H1 (cell line): Measurements from ENCODE around the gene BRD4. TPM values are rescaled to one million over a fixed set of nuclear protein-coding genes. Genes with fewer than 3 reads are reported as not detected.

Source experiments
- CHD7 ChIP-seq: fragments of 300-600 bp; sonication (generic); IDR thresholded peaks from 2 replicates; pipeline ENCODE4 v1.7.1; 2012; ENCODE audit warnings: low read length, moderate library complexity, mild to moderate bottlenecking, inconsistent platforms; ENCODE audit not compliant: insufficient replicate concordance
- EGR1 ChIP-seq: IDR thresholded peaks from 2 replicates; pipeline ENCODE4 v1.6.1; 2011; ENCODE audit warnings: low read depth, low read length, borderline replicate concordance
- GABPA ChIP-seq: IDR thresholded peaks from 2 replicates; pipeline ENCODE4 v1.6.1; 2011; ENCODE audit warnings: mild to moderate bottlenecking, low read length, moderate library complexity, borderline replicate concordance; ENCODE audit not compliant: insufficient read depth
- RFX5 ChIP-seq: IDR thresholded peaks from 2 replicates; pipeline ENCODE4 v1.6.1; 2011; ENCODE audit warnings: low read depth, low read length, improper control_type of control experiment, borderline replicate concordance
- polyA plus RNA-seq, 7 experiments: library from polyadenylated mRNA; depleted of rRNA in 3 of 7; stranded (reverse) in 5 of 7; unstranded in 2 of 7; fragments of >200 nt in 5 of 7; fragments of 200-250 nt in 2 of 7; gene quantifications; 1 replicate in 5 of 7; 2 replicates in 1 of 7; 4 replicates in 1 of 7; pipeline versions ENCODE4 v1.2.1 to v1.2.3, GENCODE V29; 2011 to 2013; ENCODE audit warnings: missing spikeins in 2 of 7, mixed read lengths in 2 of 7
- total RNA-seq: library from RNA; stranded (reverse); fragmentation: NEBNext Ultra II Directional; extraction: Animal tissue kit (Norgen Biotek cat#: 25700); gene quantifications from 2 replicates; pipeline ENCODE4 v1.2.1, GENCODE V29; 2021
- TF ChIP-seq, protein P1 (sequence below): IDR thresholded peaks from 2 replicates; pipeline ENCODE4 v1.6.1; 2012; ENCODE audit warnings: inconsistent platforms

The BRD4 gene
- total and polyA plus RNA-seq, 2 of the 8 experiments (the other 6 are each of a cell fraction or from before 2014, with no cell fraction given): 14.1 to 146 TPM

DNA sequence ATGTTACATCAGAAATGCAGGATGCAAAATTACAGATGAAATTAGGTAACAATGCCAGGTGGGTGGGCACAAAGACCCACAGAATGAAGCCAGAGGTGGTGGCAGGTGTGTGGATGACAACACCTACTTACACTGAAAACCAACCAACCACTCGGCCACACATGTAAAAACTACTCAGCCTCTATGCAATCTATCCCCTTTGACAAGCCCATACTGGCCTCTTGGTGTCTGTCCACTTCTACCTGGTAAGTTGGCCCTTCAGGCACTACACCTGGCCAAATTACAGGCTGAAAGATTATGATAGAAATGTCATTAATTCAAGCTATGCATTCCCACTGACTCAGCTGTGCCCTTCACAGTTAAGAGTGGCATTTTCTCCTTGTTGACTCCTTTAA is 50.0 kb downstream of the BRD4 start (continued):
- TF ChIP-seq GABPA: no peak
- TF ChIP-seq, protein P1, sequence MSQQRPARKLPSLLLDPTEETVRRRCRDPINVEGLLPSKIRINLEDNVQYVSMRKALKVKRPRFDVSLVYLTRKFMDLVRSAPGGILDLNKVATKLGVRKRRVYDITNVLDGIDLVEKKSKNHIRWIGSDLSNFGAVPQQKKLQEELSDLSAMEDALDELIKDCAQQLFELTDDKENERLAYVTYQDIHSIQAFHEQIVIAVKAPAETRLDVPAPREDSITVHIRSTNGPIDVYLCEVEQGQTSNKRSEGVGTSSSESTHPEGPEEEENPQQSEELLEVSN: no peak
- no peak for TF ChIP-seq EGR1
- no peak for TF ChIP-seq CHD7
- no peak for TF ChIP-seq RFX5
